WTC11 (cell line): Measurements from ENCODE around the gene CD34. TPM values are rescaled to one million over a fixed set of nuclear protein-coding genes. Genes with fewer than 3 reads are reported as not detected.
A peak's percentile ranks its signal among the peaks of the same experiment; 100 is the strongest.

Experiments used
- ATAC-seq: fragments of 200-7000 bp; cut with Tn5 transposase; 2 replicates; pipeline ENCODE4 v1.10.0; 2021; ENCODE audit warnings: mild to moderate bottlenecking, moderate library complexity
- CTCF ChIA-PET: fragments of 300-600 bp; sonication (Branson Sonifier 250); formaldehyde crosslinking; loops from one replicate; lab custom pipeline; 2021; ENCODE audit warnings: antibody characterized with exemption; lab: Charles Lee
- POLR2A ChIA-PET: fragments of 350-600 bp; sonication (Branson Sonifier 250); formaldehyde crosslinking; loops from one replicate; lab custom pipeline; 2021; ENCODE audit warnings: antibody characterized with exemption; lab: Charles Lee
- DNase-seq: peaks from one replicate; pipeline ENCODE4 v3.0.0; 2021; ENCODE audit warnings: low spot score
- H3K27ac Mint-ChIP-seq: 2 replicates; pipeline ENCODE4 v1.8.0; 2021; ENCODE audit warnings: mixed read lengths
- H3K27me3 Mint-ChIP-seq: 2 replicates; pipeline ENCODE4 v1.8.0; 2021; ENCODE audit warnings: low read depth, mild to moderate bottlenecking, moderate library complexity, mixed read lengths
- H3K36me3 Mint-ChIP-seq: 2 replicates; pipeline ENCODE4 v1.8.0; 2021; ENCODE audit warnings: mixed read lengths
- H3K4me1 Mint-ChIP-seq: 2 replicates; pipeline ENCODE4 v1.8.0; 2022; ENCODE audit warnings: mixed read lengths
- H3K4me3 Mint-ChIP-seq: 2 replicates; pipeline ENCODE4 v1.8.0; 2021; ENCODE audit warnings: mild to moderate bottlenecking, moderate library complexity, mixed read lengths
- H3K9me3 Mint-ChIP-seq: 2 replicates; pipeline ENCODE4 v1.8.0; 2021; ENCODE audit warnings: mixed read lengths
- CBFB ChIP-seq: sonication (generic); formaldehyde crosslinking; IDR thresholded peaks from 2 replicates; pipeline ENCODE4 v1.8.1; 2022; ENCODE audit warnings: mild to moderate bottlenecking, low read depth, missing genetic modification reagents
- E2F4 ChIP-seq: sonication (generic); formaldehyde crosslinking; IDR thresholded peaks from 2 replicates; pipeline ENCODE4 v1.8.1; 2022; ENCODE audit warnings: low read depth, mild to moderate bottlenecking, moderate library complexity, missing genetic modification reagents, borderline replicate concordance
- EMX1 ChIP-seq: fragments of 250-450 bp; sonication (Bioruptor Pico); IDR thresholded peaks from 2 replicates; pipeline ENCODE4 v1.8.0; 2021; ENCODE audit warnings: mild to moderate bottlenecking
- ETV6 ChIP-seq: sonication (generic); formaldehyde crosslinking; IDR thresholded peaks from 2 replicates; pipeline ENCODE4 v1.8.1; 2022; ENCODE audit warnings: mild to moderate bottlenecking, missing genetic modification reagents
- FOXJ3 ChIP-seq: sonication (generic); formaldehyde crosslinking; IDR thresholded peaks from 2 replicates; pipeline ENCODE4 v1.9.0; 2021; ENCODE audit warnings: missing genetic modification reagents, mild to moderate bottlenecking, borderline replicate concordance
- FOXP4 ChIP-seq: sonication (generic); formaldehyde crosslinking; IDR thresholded peaks from 2 replicates; pipeline ENCODE4 v1.8.0; 2022; ENCODE audit warnings: mild to moderate bottlenecking, missing genetic modification reagents
- GABPB1 ChIP-seq: sonication (generic); formaldehyde crosslinking; IDR thresholded peaks from 2 replicates; pipeline ENCODE4 v1.8.1; 2023; ENCODE audit warnings: mild to moderate bottlenecking, missing genetic modification reagents
- HMGA2 ChIP-seq: fragments of 250-450 bp; sonication (Bioruptor Pico); IDR thresholded peaks from 2 replicates; pipeline ENCODE4 v1.4.0; 2021; ENCODE audit warnings: mild to moderate bottlenecking, moderate library complexity
- IRF2 ChIP-seq: sonication (generic); formaldehyde crosslinking; IDR thresholded peaks from 2 replicates; pipeline ENCODE4 v1.8.0; 2022; ENCODE audit warnings: low read depth, missing genetic modification reagents, borderline replicate concordance
- MLX ChIP-seq: sonication (generic); formaldehyde crosslinking; IDR thresholded peaks from 2 replicates; pipeline ENCODE4 v1.8.1; 2023; ENCODE audit warnings: mild to moderate bottlenecking, missing genetic modification reagents, moderate library complexity
- NFE2L1 ChIP-seq: sonication (generic); formaldehyde crosslinking; IDR thresholded peaks from 2 replicates; pipeline ENCODE4 v1.8.1; 2023; ENCODE audit warnings: missing genetic modification reagents
- NFYB ChIP-seq: sonication (generic); formaldehyde crosslinking; conservative IDR thresholded peaks from 2 replicates; pipeline ENCODE4 v1.8.0; 2022; ENCODE audit warnings: low read depth, missing genetic modification reagents
- NR1H2 ChIP-seq: sonication (generic); formaldehyde crosslinking; IDR thresholded peaks from 2 replicates; pipeline ENCODE4 v1.9.0; 2021; ENCODE audit warnings: mild to moderate bottlenecking, moderate library complexity, missing genetic modification reagents
- OVOL2 ChIP-seq: fragments of 250-450 bp; sonication (Bioruptor Pico); IDR thresholded peaks from 2 replicates; pipeline ENCODE4 v1.9.0; 2021; ENCODE audit warnings: mild to moderate bottlenecking, borderline replicate concordance
- ZBTB21 ChIP-seq: sonication (generic); formaldehyde crosslinking; IDR thresholded peaks from 2 replicates; pipeline ENCODE4 v1.8.1; 2023; ENCODE audit warnings: mild to moderate bottlenecking, missing genetic modification reagents, borderline replicate concordance
- ZNF219 ChIP-seq: sonication (generic); formaldehyde crosslinking; IDR thresholded peaks from 2 replicates; pipeline ENCODE4 v1.8.0; 2023; ENCODE audit warnings: missing genetic modification reagents, mild to moderate bottlenecking, borderline replicate concordance
- ZNF317 ChIP-seq: sonication (generic); formaldehyde crosslinking; IDR thresholded peaks from 2 replicates; pipeline ENCODE4 v1.8.1; 2023; ENCODE audit warnings: low read depth, mild to moderate bottlenecking, moderate library complexity, missing genetic modification reagents, borderline replicate concordance
- ZNF423 ChIP-seq: fragments of 250-450 bp; sonication (Bioruptor Pico); IDR thresholded peaks from 2 replicates; pipeline ENCODE4 v2.1.2; 2022; ENCODE audit warnings: mild to moderate bottlenecking, moderate library complexity
- total RNA-seq: library from RNA; stranded (reverse); gene quantifications from 3 replicates; pipeline ENCODE4 v1.2.3, GENCODE V29; 2021
- TF ChIP-seq, protein P1 (sequence below): sonication (generic); formaldehyde crosslinking; conservative IDR thresholded peaks from 2 replicates; pipeline ENCODE4 v1.8.1; 2022; ENCODE audit warnings: mild to moderate bottlenecking, missing genetic modification reagents
- TF ChIP-seq, protein P2 (sequence below): sonication (generic); formaldehyde crosslinking; IDR thresholded peaks from 2 replicates; pipeline ENCODE4 v1.8.1; 2023; ENCODE audit warnings: mild to moderate bottlenecking, missing genetic modification reagents
- TF ChIP-seq, protein P3 (sequence below): fragments of 250-450 bp; sonication (Bioruptor Pico); IDR thresholded peaks from 2 replicates; pipeline ENCODE4 v1.8.0; 2021; ENCODE audit warnings: mild to moderate bottlenecking
- TF ChIP-seq, protein P4 (sequence below): fragments of 250-450 bp; sonication (Bioruptor Pico); IDR thresholded peaks from 2 replicates; pipeline ENCODE4 v2.1.2; 2022; ENCODE audit warnings: mild to moderate bottlenecking, moderate library complexity

Gene CD34
- total RNA-seq, 1 experiment from 2014 or later = 0.35 TPM

- ATAC-seq (no peak), DNase-seq (no peak)
- CTCF ChIA-PET = interaction anchor here (1.7 kb wide), 1 partner anchor 29 kb away, joined by 4 read pairs; no protein-coding TSS in a partner anchor
- H3K36me3 Mint-ChIP-seq = no peaks in the 10 kb centered on the region
- no peak overlapping the region for H3K4me3 Mint-ChIP-seq
- H3K27me3 Mint-ChIP-seq = peaks cover 48% of the 10 kb centered on the region
- POLR2A ChIA-PET = no interaction called here
- H3K27ac Mint-ChIP-seq = no peak overlapping the region
- H3K4me1 Mint-ChIP-seq = peaks cover 11% of the 10 kb centered on the region
- no peaks in the 10 kb centered on the region for H3K9me3 Mint-ChIP-seq
- no peak for TF ChIP-seq EMX1 (CRISPR knock-in tag)
- TF ChIP-seq, protein P1, sequence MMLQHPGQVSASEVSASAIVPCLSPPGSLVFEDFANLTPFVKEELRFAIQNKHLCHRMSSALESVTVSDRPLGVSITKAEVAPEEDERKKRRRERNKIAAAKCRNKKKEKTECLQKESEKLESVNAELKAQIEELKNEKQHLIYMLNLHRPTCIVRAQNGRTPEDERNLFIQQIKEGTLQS (CRISPR knock-in tag) = no peak
- 0 out of 2 replicates have a peak, but pooled peaks have one; percentile 21 for TF ChIP-seq GABPB1
Observed at GRCh38 chr1:207913951-207914350, 3.0 kb upstream of the CD34 start.

DNA sequence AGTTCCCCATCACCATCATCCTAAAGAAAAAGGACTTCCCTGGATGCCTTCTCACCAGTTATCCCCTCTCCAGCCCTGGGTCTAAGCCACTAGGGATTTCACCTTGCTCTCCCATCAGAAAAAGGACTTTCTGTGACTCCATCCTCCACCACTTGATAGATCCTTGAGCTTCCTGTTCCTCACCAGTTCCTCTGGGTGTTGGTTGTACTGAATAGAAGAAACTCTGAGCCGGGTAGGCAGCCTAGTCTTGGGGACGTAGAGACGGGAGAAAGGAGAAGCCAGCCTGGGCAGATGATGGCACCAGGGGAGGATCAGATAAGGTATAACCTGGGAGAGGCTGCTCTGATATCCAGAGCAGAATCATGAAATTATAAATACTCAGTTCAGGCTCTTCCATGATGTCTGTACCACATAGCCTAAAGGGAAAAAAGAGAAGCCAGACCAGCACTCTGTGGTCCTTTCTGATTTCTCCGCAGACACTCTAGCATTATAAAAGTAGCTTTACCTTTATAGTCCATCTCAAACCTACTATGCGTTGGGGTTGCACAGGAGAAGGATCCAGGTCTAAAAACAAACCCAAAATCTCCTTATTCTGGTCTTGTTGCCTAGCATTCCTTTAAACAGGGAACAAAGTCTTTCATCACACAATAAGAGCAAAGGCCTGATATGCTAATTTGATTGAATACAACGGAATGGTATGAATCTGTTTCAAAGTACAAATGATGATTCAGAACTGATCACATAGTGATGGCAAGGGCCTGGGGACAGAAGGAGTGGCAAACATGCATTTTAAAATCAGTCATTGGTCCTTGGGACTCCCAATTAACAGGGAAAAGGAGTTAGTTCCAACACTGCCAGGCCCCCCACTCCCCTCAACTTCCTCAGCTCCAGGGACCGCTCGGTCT lies 1.2 kb upstream of the CD34 start:
- Mint-ChIP-seq H3K4me3 (peak overlapping the region; percentile 59), H3K27me3 (peaks cover 52% of the 10 kb centered on the region), H3K27ac (no peak overlapping the region), H3K36me3 (no peaks in the 10 kb centered on the region), H3K9me3 (no peaks in the 10 kb centered on the region), H3K4me1 (peaks cover 8% of the 10 kb centered on the region)
- ChIA-PET CTCF (interaction anchor here (0.9 to 1.2 kb wide), 6 partner anchors 13 to 458 kb away, joined by 3 to 8 read pairs (median 3); partner anchors contain the start of gene CR2), POLR2A (no interaction called here)
- DNase-seq = no peak
- TF ChIP-seq CBFB (CRISPR knock-in tag) = no peak
- TF ChIP-seq ZNF219 (CRISPR knock-in tag) = no peak
- TF ChIP-seq, protein P1 (CRISPR knock-in tag) = no peak
- TF ChIP-seq FOXJ3 (CRISPR knock-in tag) = no peak
- no peak for TF ChIP-seq MLX (CRISPR knock-in tag)
- TF ChIP-seq IRF2 (CRISPR knock-in tag) = no peak
- no peak for TF ChIP-seq ZNF423 (CRISPR knock-in tag)
- no peak for TF ChIP-seq NR1H2 (CRISPR knock-in tag)
- no peak for TF ChIP-seq NFYB (CRISPR knock-in tag)
- TF ChIP-seq FOXP4 (CRISPR knock-in tag) = no peak
- TF ChIP-seq ZNF317 (CRISPR knock-in tag) = no peak
- no peak for TF ChIP-seq E2F4 (CRISPR knock-in tag)
- TF ChIP-seq ETV6 (CRISPR knock-in tag) = no peak
- TF ChIP-seq ZBTB21 (CRISPR knock-in tag) = no peak
- no peak for TF ChIP-seq NFE2L1 (CRISPR knock-in tag)
- TF ChIP-seq, protein P2, sequence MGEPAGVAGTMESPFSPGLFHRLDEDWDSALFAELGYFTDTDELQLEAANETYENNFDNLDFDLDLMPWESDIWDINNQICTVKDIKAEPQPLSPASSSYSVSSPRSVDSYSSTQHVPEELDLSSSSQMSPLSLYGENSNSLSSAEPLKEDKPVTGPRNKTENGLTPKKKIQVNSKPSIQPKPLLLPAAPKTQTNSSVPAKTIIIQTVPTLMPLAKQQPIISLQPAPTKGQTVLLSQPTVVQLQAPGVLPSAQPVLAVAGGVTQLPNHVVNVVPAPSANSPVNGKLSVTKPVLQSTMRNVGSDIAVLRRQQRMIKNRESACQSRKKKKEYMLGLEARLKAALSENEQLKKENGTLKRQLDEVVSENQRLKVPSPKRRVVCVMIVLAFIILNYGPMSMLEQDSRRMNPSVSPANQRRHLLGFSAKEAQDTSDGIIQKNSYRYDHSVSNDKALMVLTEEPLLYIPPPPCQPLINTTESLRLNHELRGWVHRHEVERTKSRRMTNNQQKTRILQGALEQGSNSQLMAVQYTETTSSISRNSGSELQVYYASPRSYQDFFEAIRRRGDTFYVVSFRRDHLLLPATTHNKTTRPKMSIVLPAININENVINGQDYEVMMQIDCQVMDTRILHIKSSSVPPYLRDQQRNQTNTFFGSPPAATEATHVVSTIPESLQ (CRISPR knock-in tag) = no peak
- TF ChIP-seq, protein P3, sequence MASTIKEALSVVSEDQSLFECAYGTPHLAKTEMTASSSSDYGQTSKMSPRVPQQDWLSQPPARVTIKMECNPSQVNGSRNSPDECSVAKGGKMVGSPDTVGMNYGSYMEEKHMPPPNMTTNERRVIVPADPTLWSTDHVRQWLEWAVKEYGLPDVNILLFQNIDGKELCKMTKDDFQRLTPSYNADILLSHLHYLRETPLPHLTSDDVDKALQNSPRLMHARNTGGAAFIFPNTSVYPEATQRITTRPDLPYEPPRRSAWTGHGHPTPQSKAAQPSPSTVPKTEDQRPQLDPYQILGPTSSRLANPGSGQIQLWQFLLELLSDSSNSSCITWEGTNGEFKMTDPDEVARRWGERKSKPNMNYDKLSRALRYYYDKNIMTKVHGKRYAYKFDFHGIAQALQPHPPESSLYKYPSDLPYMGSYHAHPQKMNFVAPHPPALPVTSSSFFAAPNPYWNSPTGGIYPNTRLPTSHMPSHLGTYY = no peak
- TF ChIP-seq, protein P4, sequence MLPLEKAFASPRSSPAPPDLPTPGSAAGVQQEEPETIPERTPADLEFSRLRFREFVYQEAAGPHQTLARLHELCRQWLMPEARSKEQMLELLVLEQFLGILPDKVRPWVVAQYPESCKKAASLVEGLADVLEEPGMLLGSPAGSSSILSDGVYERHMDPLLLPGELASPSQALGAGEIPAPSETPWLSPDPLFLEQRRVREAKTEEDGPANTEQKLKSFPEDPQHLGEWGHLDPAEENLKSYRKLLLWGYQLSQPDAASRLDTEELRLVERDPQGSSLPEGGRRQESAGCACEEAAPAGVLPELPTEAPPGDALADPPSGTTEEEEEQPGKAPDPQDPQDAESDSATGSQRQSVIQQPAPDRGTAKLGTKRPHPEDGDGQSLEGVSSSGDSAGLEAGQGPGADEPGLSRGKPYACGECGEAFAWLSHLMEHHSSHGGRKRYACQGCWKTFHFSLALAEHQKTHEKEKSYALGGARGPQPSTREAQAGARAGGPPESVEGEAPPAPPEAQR = no peak
- TF ChIP-seq OVOL2 (CRISPR knock-in tag) = no peak
- no peak for TF ChIP-seq HMGA2 (CRISPR knock-in tag)
- ATAC-seq = no peak
